Testis (tissue), 3 donors: ENCODE measurements around the gene CEMIP. TPM values are rescaled to one million over a fixed set of nuclear protein-coding genes. Genes with fewer than 3 reads are reported as not detected.

ENCODE experiments used
- DNase-seq: peaks from one replicate; pipeline ENCODE4 v3.0.0-alpha.2; 2019
- H3K27ac ChIP-seq, 2 donors: fragments of 200-600 bp; sonication (generic); one replicate each; pipeline ENCODE4 v1.5.1; 2019
- H3K27me3 ChIP-seq: fragments of 200-600 bp; sonication (generic); one replicate; pipeline ENCODE4 v1.5.1; 2019
- H3K36me3 ChIP-seq: fragments of 200-600 bp; sonication (generic); one replicate; pipeline ENCODE4 v1.5.1; 2017; ENCODE audit warnings: low read depth; ENCODE audit errors: missing control alignments
- H3K4me1 ChIP-seq: fragments of 200-600 bp; sonication (generic); one replicate; pipeline ENCODE4 v1.5.1; 2019
- H3K4me3 ChIP-seq, 2 donors: fragments of 200-600 bp; sonication (generic); one replicate each; pipeline ENCODE4 v1.5.1; 2017 to 2019
- H3K9me3 ChIP-seq: fragments of 200-600 bp; sonication (generic); one replicate; pipeline ENCODE4 v1.5.1; 2017
- CTCF ChIP-seq, 3 experiments: fragments of 450-650 bp in 2 of 3; fragments of 200-600 bp in 1 of 3; sonication (generic) in 1 of 3; IDR thresholded peaks; one replicate each; pipeline ENCODE4 v1.5.1; 2016 to 2019; ENCODE audit warnings: antibody characterized with exemption in 3 of 3, mild to moderate bottlenecking in 2 of 3, moderate library complexity in 1 of 3
- POLR2A ChIP-seq: fragments of 450-650 bp; IDR thresholded peaks from one replicate; pipeline ENCODE4 v1.6.1; 2017; ENCODE audit warnings: antibody characterized with exemption, mild to moderate bottlenecking, moderate library complexity
- WGBS, 2 donors: methylation state at CpG; one replicate each; pipeline ENCODE4 v1.1.5; 2018; 5-methylcytosine and 5-hydroxymethylcytosine counted together
- intact Hi-C: fragments of 100-400 bp; cut with DNase I; formaldehyde crosslinking; loops from one replicate; pipeline ENCODE4 v1.15.1; 2023; ENCODE audit warnings: low total_unique reads
- polyA plus RNA-seq: library from polyadenylated mRNA; stranded (reverse); fragments of 350-450 nt; fragmentation: Illumina TruSeq; extraction: RNeasy Lipid Tissue Mini Kit (QIAGEN cat#74804); gene quantifications from one replicate; pipeline ENCODE4 v1.2.3, GENCODE V29; 2014; ENCODE audit warnings: low read depth, low replicate concordance; ENCODE audit not compliant: insufficient read depth
- total RNA-seq, 2 donors: library from RNA; depleted of rRNA; stranded (reverse); fragments of >200 nt; gene quantifications; one replicate each; pipeline ENCODE4 v1.2.3, GENCODE V29; 2016

CEMIP gene
- total and polyA plus RNA-seq, 3 donors from 2014 or later = 7.5 to 21.5 (median 8.3) TPM

- no peak overlapping the region for H3K4me3 ChIP-seq
- DNase-seq = peak; percentile 43
- TF ChIP-seq POLR2A (no peak), CTCF (IDR thresholded peaks at IDR 0.05) (no peak)
- no peaks in the 10 kb centered on the region for H3K27me3 ChIP-seq
- no peak overlapping the region for H3K27ac ChIP-seq
- no peaks in the 10 kb centered on the region for H3K9me3 ChIP-seq
- 27 to 35% methylated on average over 4 to 8 of the region's 8 CpGs for WGBS, 2 donors
- H3K36me3 ChIP-seq = no peaks in the 10 kb centered on the region
- H3K4me1 ChIP-seq = peaks cover 9% of the 10 kb centered on the region
- intact Hi-C loops = no loop called here
Observed at GRCh38 chr15:80875568-80876347, 96.6 kb downstream of the CEMIP start.

DNA sequence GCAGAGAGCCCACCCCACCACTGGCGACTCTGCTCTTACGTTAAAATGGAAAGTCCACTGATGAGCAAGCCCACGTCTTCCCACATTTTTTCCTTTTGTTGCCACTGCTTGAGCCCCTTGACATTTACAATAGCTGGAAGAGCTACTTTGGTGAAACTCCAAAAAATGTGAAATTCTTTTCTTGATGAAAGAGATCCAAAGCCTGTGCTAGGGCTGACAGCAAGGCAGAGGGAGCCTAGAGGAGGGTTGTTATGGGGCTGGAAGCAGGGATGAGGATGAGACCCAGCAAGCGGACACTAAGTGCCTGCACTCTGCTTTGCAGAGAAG lies 97.1 kb downstream of the CEMIP start:
- no peaks in the 10 kb centered on the region for H3K9me3 ChIP-seq
- 49 to 53% methylated on average over 4 of the region's 4 CpGs for WGBS, 2 donors
- intact Hi-C loops = no loop called here
- no peak overlapping the region for H3K4me3 ChIP-seq
- no peaks in the 10 kb centered on the region for H3K27me3 ChIP-seq
- H3K4me1 ChIP-seq = peaks cover 9% of the 10 kb centered on the region
- DNase-seq = no peak
- H3K27ac ChIP-seq = no peak overlapping the region
- TF ChIP-seq CTCF (IDR thresholded peaks at IDR 0.05) = no peak
- TF ChIP-seq POLR2A = no peak
- no peaks in the 10 kb centered on the region for H3K36me3 ChIP-seq

GRCh38 chr15:80878242-80878866 lies 99.2 kb downstream of the CEMIP start:
- Histone ChIP-seq H3K27ac (no peak overlapping the region), H3K9me3 (no peaks in the 10 kb centered on the region), H3K36me3 (no peaks in the 10 kb centered on the region), H3K4me1 (peaks cover 9% of the 10 kb centered on the region), H3K27me3 (no peaks in the 10 kb centered on the region), H3K4me3 (no peak overlapping the region)
- DNase-seq = no peak
- WGBS, 2 donors = 83 to 92% methylated on average over 3 of the region's 3 CpGs
- TF ChIP-seq POLR2A (no peak), CTCF (IDR thresholded peaks at IDR 0.05) (no peak)
- intact Hi-C loops = no loop called here

DNA sequence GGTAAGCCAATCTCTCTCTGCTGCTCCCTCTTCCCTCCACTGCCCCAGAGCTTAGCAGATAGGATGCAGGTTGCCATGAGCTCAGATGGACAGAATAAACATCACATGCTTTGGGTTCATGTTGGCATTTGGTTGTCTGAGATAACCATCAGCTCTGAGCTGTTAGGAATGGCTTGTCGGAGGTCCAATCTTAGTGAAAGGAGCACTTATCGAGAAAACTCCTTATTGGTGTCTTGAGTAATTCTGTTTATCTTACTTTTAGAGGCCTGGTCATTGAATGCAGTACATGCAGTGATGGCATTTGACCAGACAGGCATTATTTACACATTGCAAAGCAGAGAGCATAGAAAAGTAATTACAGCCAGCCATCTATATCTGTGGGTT lies 99.7 kb downstream of the CEMIP start:
- 96 to 100% methylated on average over 2 of the region's 2 CpGs for WGBS, 2 donors
- Histone ChIP-seq H3K27ac (no peak overlapping the region), H3K27me3 (no peaks in the 10 kb centered on the region), H3K4me1 (peaks cover 9% of the 10 kb centered on the region), H3K36me3 (no peaks in the 10 kb centered on the region), H3K9me3 (no peaks in the 10 kb centered on the region), H3K4me3 (no peak overlapping the region)
- TF ChIP-seq POLR2A (no peak), CTCF (IDR thresholded peaks at IDR 0.05) (no peak)
- no peak for DNase-seq
- intact Hi-C loops = no loop called here

GRCh38 chr15:80880086-80880485 lies 100.9 kb downstream of the CEMIP start:
- Histone ChIP-seq H3K9me3 (no peaks in the 10 kb centered on the region), H3K27ac (no peak overlapping the region), H3K36me3 (no peaks in the 10 kb centered on the region), H3K4me3 (no peak overlapping the region), H3K27me3 (no peaks in the 10 kb centered on the region), H3K4me1 (peaks cover 9% of the 10 kb centered on the region)
- TF ChIP-seq POLR2A = no peak
- no peak for TF ChIP-seq CTCF (IDR thresholded peaks at IDR 0.05)
- DNase-seq = no peak
- intact Hi-C loops = no loop called here
- 77 to 80% methylated on average over 3 of the region's 3 CpGs for WGBS, 2 donors
